ENCODE results near the gene CTCFL.
"Not testable (repeated sequence)": the region's sequence is repeated elsewhere in the genome, so short reads cannot be mapped to it uniquely, and the experiment has no call there.

Gene CTCFL

GRCh38 chr20:57508831-57509230, 16.1 kb downstream of the CTCFL start:
- DNase-seq (ENCODE audit: low read depth in 2 of 2), result no peak

GRCh38 chr20:57508381-57508780, 16.6 kb downstream of the CTCFL start:
- no peak for DNase-seq (ENCODE audit: low read depth in 2 of 2)

GRCh38 chr20:57507477-57507876, 17.5 kb downstream of the CTCFL start:
- no peak for DNase-seq (ENCODE audit: low read depth in 2 of 2)

- no peak for DNase-seq (ENCODE audit: low read depth in 2 of 2)
Observed at GRCh38 chr20:57505979-57506378, 19.0 kb downstream of the CTCFL start.

- DNase-seq (ENCODE audit: low read depth in 2 of 2), result no peak
Observed at GRCh38 chr20:57504411-57504810, 20.5 kb downstream of the CTCFL start.

GRCh38 chr20:57503035-57503658, 21.8 kb downstream of the CTCFL start:
- no peak for DNase-seq (ENCODE audit: low read depth in 2 of 2)

- DNase-seq (ENCODE audit: low read depth in 2 of 2), result no peak
Observed at GRCh38 chr20:57502336-57502700, 22.6 kb downstream of the CTCFL start.

- no peak for DNase-seq (ENCODE audit: low read depth in 2 of 2)
Observed at GRCh38 chr20:57501461-57502335, 23.2 kb downstream of the CTCFL start.

- no peak for DNase-seq (ENCODE audit: low read depth in 2 of 2)
Observed at GRCh38 chr20:57500962-57501361, 24.0 kb downstream of the CTCFL start.

- no peak for DNase-seq (ENCODE audit: low read depth in 2 of 2)
Observed at GRCh38 chr20:57500235-57500634, 24.7 kb downstream of the CTCFL start.

- DNase-seq (ENCODE audit: low read depth in 2 of 2), result no peak
Observed at GRCh38 chr20:57499676-57500075, 25.3 kb downstream of the CTCFL start.

- peak in 1 of 2 donors; percentile 20 for DNase-seq (ENCODE audit: low read depth in 2 of 2)
Observed at GRCh38 chr20:57498425-57499400, 26.2 kb downstream of the CTCFL start.

GRCh38 chr20:57496592-57496991, 28.3 kb downstream of the CTCFL start:
- no peak for DNase-seq (ENCODE audit: low read depth in 2 of 2)

- DNase-seq (ENCODE audit: low read depth in 2 of 2), result no peak
Observed at GRCh38 chr20:57495978-57496377, 29.0 kb downstream of the CTCFL start.

- DNase-seq (ENCODE audit: low read depth in 2 of 2), result no peak
Observed at GRCh38 chr20:57493091-57493615, 31.8 kb downstream of the CTCFL start.

GRCh38 chr20:57491373-57491772, 33.6 kb downstream of the CTCFL start:
- DNase-seq (ENCODE audit: low read depth in 2 of 2), result no peak

GRCh38 chr20:57488277-57488676, 36.7 kb downstream of the CTCFL start:
- DNase-seq (ENCODE audit: low read depth in 2 of 2), result not testable (repeated sequence)

GRCh38 chr20:57485770-57486169, 39.2 kb downstream of the CTCFL start:
- DNase-seq (ENCODE audit: low read depth in 2 of 2), result no peak

- no peak for DNase-seq (ENCODE audit: low read depth in 2 of 2)
Observed at GRCh38 chr20:57484772-57485171, 40.2 kb downstream of the CTCFL start.

GRCh38 chr20:57483287-57484050, 41.5 kb downstream of the CTCFL start:
- DNase-seq (ENCODE audit: low read depth in 2 of 2), result no peak

GRCh38 chr20:57482796-57483195, 42.1 kb downstream of the CTCFL start:
- DNase-seq (ENCODE audit: low read depth in 2 of 2), result no peak
